ENCODE results near the gene CST8. TPM values are rescaled to one million over a fixed set of nuclear protein-coding genes. Genes with fewer than 3 reads are reported as not detected.

Gene CST8
- total RNA-seq, 1 donor from 2014 or later = not detected

GRCh38 chr20:23476015-23476754 is 14.7 kb upstream of the CST8 start:
- no peaks in the 10 kb centered on the region for H3K27me3 ChIP-seq
- no peaks in the 10 kb centered on the region for H3K4me1 ChIP-seq
- H3K4me3 ChIP-seq = no peak overlapping the region
- no peak for DNase-seq (ENCODE audit: extremely low spot score in 2 of 2)
- intact Hi-C loops (cut with DNase I) = no loop called here
- TF ChIP-seq POLR2AphosphoS5 (IDR thresholded peaks at IDR 0.05; ENCODE audit: insufficient read depth in 1 of 2, low read depth in 1 of 2) (no peak), CTCF (IDR thresholded peaks at IDR 0.05) (no peak), POLR2A (IDR thresholded peaks at IDR 0.05) (no peak)
- H3K27ac ChIP-seq = no peak overlapping the region
- H3K36me3 ChIP-seq = no peaks in the 10 kb centered on the region
- no peaks in the 10 kb centered on the region for H3K9me3 ChIP-seq

GRCh38 chr20:23477223-23477622 is 13.7 kb upstream of the CST8 start:
- H3K27ac ChIP-seq = no peak overlapping the region
- no peaks in the 10 kb centered on the region for H3K4me1 ChIP-seq
- intact Hi-C loops (cut with DNase I) = no loop called here
- no peak for DNase-seq (ENCODE audit: extremely low spot score in 2 of 2)
- no peak for TF ChIP-seq POLR2AphosphoS5 (IDR thresholded peaks at IDR 0.05; ENCODE audit: insufficient read depth in 1 of 2, low read depth in 1 of 2)
- no peak for TF ChIP-seq CTCF (IDR thresholded peaks at IDR 0.05)
- no peak for TF ChIP-seq POLR2A (IDR thresholded peaks at IDR 0.05)
- H3K27me3 ChIP-seq = no peaks in the 10 kb centered on the region
- H3K4me3 ChIP-seq = no peak overlapping the region
- H3K36me3 ChIP-seq = no peaks in the 10 kb centered on the region
- H3K9me3 ChIP-seq = no peaks in the 10 kb centered on the region

- Histone ChIP-seq H3K9me3 (no peaks in the 10 kb centered on the region), H3K36me3 (no peaks in the 10 kb centered on the region), H3K4me3 (no peak overlapping the region), H3K4me1 (no peaks in the 10 kb centered on the region), H3K27ac (no peak overlapping the region), H3K27me3 (no peaks in the 10 kb centered on the region)
- TF ChIP-seq CTCF (IDR thresholded peaks at IDR 0.05) (no peak), POLR2A (IDR thresholded peaks at IDR 0.05) (no peak), POLR2AphosphoS5 (IDR thresholded peaks at IDR 0.05; ENCODE audit: insufficient read depth in 1 of 2, low read depth in 1 of 2) (no peak)
- DNase-seq (ENCODE audit: extremely low spot score in 2 of 2) = no peak
- intact Hi-C loops (cut with DNase I) = no loop called here
Observed at GRCh38 chr20:23479043-23479442, 11.9 kb upstream of the CST8 start.

- TF ChIP-seq CTCF (IDR thresholded peaks at IDR 0.05) (no peak), POLR2A (IDR thresholded peaks at IDR 0.05) (no peak), POLR2AphosphoS5 (IDR thresholded peaks at IDR 0.05; ENCODE audit: insufficient read depth in 1 of 2, low read depth in 1 of 2) (no peak)
- Histone ChIP-seq H3K36me3 (no peaks in the 10 kb centered on the region), H3K27ac (no peak overlapping the region), H3K4me1 (no peaks in the 10 kb centered on the region), H3K4me3 (no peak overlapping the region), H3K9me3 (no peaks in the 10 kb centered on the region), H3K27me3 (no peaks in the 10 kb centered on the region)
- no peak for DNase-seq (ENCODE audit: extremely low spot score in 2 of 2)
- intact Hi-C loops (cut with DNase I) = no loop called here
Observed at GRCh38 chr20:23482138-23482537, 8.8 kb upstream of the CST8 start.

- H3K36me3 ChIP-seq = no peaks in the 10 kb centered on the region
- intact Hi-C loops (cut with DNase I) = no loop called here
- no peak overlapping the region for H3K27ac ChIP-seq
- no peaks in the 10 kb centered on the region for H3K9me3 ChIP-seq
- TF ChIP-seq POLR2A (IDR thresholded peaks at IDR 0.05) (no peak), POLR2AphosphoS5 (IDR thresholded peaks at IDR 0.05; ENCODE audit: insufficient read depth in 1 of 2, low read depth in 1 of 2) (no peak), CTCF (IDR thresholded peaks at IDR 0.05) (no peak)
- H3K4me1 ChIP-seq = no peaks in the 10 kb centered on the region
- H3K4me3 ChIP-seq = no peak overlapping the region
- no peaks in the 10 kb centered on the region for H3K27me3 ChIP-seq
- no peak for DNase-seq (ENCODE audit: extremely low spot score in 2 of 2)
Observed at GRCh38 chr20:23484081-23484480, 6.8 kb upstream of the CST8 start.
